Measurements from ENCODE around the gene CCSER2.

The CCSER2 gene

GRCh38 chr10:84537447-84537931 lies 209.1 kb downstream of the CCSER2 start:
- no peak overlapping the region for H3K4me3 ChIP-seq (ENCODE audit: low read length)
- DNase-seq (ENCODE audit: low read depth), result no peak
- peak; percentile 61 for TF ChIP-seq CTCF (conservative IDR thresholded peaks at IDR 0.05; ENCODE audit: low read depth, low read length)

- no peak for TF ChIP-seq CTCF (conservative IDR thresholded peaks at IDR 0.05; ENCODE audit: low read depth, low read length)
- H3K4me3 ChIP-seq (ENCODE audit: low read length), result no peak overlapping the region
- DNase-seq (ENCODE audit: low read depth), result no peak
These were observed 209.6 kb downstream of the CCSER2 start for GRCh38 chr10:84538036-84538435.

- no peak overlapping the region for H3K4me3 ChIP-seq (ENCODE audit: low read length)
- TF ChIP-seq CTCF (conservative IDR thresholded peaks at IDR 0.05; ENCODE audit: low read depth, low read length), result no peak
- DNase-seq (ENCODE audit: low read depth), result no peak
These were observed 210.8 kb downstream of the CCSER2 start for GRCh38 chr10:84539216-84539615.

- H3K4me3 ChIP-seq (ENCODE audit: low read length), result no peak overlapping the region
- no peak for DNase-seq (ENCODE audit: low read depth)
- TF ChIP-seq CTCF (conservative IDR thresholded peaks at IDR 0.05; ENCODE audit: low read depth, low read length), result no peak
These were observed 211.7 kb downstream of the CCSER2 start for GRCh38 chr10:84540022-84540616.

- peak; percentile 82 for TF ChIP-seq CTCF (conservative IDR thresholded peaks at IDR 0.05; ENCODE audit: low read depth, low read length)
- DNase-seq (ENCODE audit: low read depth), result no peak
These were observed 212.4 kb downstream of the CCSER2 start for GRCh38 chr10:84540617-84541288.

GRCh38 chr10:84541289-84541637 lies 212.9 kb downstream of the CCSER2 start:
- no peak overlapping the region for H3K4me3 ChIP-seq (ENCODE audit: low read length)

More at GRCh38 chr10:84540617-84541288, 212.4 kb downstream of the CCSER2 start:
- H3K4me3 ChIP-seq (ENCODE audit: low read length), result peak overlapping the region; percentile 44

More at GRCh38 chr10:84541289-84541637, 212.9 kb downstream of the CCSER2 start:
- no peak for DNase-seq (ENCODE audit: low read depth)
- TF ChIP-seq CTCF (conservative IDR thresholded peaks at IDR 0.05; ENCODE audit: low read depth, low read length), result peak; percentile 37
